GM23248 (cell line): ENCODE results near the gene SAMD8.

Experiments used
- EZH2 ChIP-seq: fragments of 200-600 bp; sonication (generic); IDR thresholded peaks from 2 replicates; pipeline ENCODE4 v1.6.1; 2018; ENCODE audit warnings: antibody characterized with exemption, mild to moderate bottlenecking; ENCODE audit not compliant: insufficient read depth, poor library complexity, severe bottlenecking
- EZH2phosphoT487 ChIP-seq: fragments of 200-600 bp; sonication (generic); IDR thresholded peaks from 2 replicates; pipeline ENCODE4 v1.6.1; 2018; ENCODE audit warnings: antibody characterized with exemption, moderate library complexity, mild to moderate bottlenecking, low read depth; ENCODE audit not compliant: insufficient read depth

DNA sequence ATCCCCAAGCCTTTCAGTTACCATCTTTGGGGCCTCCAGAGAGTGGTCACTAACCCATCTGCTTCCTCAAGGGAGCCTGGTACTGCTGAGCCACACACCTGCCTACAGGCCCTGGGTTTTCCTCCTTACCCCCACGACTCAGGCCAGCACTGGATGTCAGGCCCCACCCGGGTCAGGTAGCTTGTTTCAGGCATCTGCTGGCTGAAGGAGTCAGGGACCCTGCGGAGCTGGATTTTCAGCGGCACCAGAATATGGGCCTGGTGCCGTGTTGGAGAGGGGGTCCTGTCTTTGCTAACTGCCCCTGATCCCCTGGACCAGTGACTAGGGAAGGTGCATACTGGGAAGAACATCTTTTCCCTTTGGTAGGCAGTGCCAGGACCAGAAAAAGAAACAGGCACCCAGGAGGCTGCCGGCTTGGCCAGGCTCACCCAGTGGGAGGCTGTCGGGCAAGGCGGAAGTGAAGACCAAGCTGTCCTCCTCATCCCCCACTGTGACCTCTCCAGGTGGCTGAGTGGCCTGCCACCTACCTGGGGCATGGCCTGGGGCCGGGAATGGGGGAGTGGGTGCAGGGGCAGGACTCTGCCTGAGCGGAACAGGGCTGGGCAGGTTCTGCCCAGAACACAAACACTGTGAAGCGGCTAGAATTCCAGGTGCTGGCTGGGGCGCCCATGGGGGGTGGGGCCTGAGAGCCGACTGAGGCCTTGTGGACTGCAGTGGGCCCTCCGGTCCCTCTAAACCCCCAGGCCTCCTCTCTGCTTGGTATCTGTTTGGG is 12.4 kb upstream of the SAMD8 start:
- TF ChIP-seq EZH2 (no peak), EZH2phosphoT487 (no peak)
